ENCODE measurements around the gene DPEP2NB. TPM values are rescaled to one million over a fixed set of nuclear protein-coding genes. Genes with fewer than 3 reads are reported as not detected.
"Not testable (repeated sequence)": the region's sequence is repeated elsewhere in the genome, so short reads cannot be mapped to it uniquely, and the experiment has no call there.

Gene DPEP2NB
- total and polyA plus RNA-seq, 2 donors (not counting 1 experiment from before 2014, with no cell fraction given): not detected

GRCh38 chr16:68003031-68003430 lies 12.7 kb downstream of the DPEP2NB start:
- H3K27ac ChIP-seq (ENCODE audit: insufficient read depth, low read length): no peak overlapping the region
- no peaks in the 10 kb centered on the region for H3K9me3 ChIP-seq (ENCODE audit: control insufficient read depth, insufficient read depth, low read depth, low read length)
- H3K79me2 ChIP-seq (ENCODE audit: control insufficient read depth, insufficient read depth, low read length): no peaks in the 10 kb centered on the region
- no peak overlapping the region for H3K9ac ChIP-seq (ENCODE audit: insufficient read depth, low read length)
- no peaks in the 10 kb centered on the region for H3K27me3 ChIP-seq (ENCODE audit: control insufficient read depth, insufficient read depth, low read length)
- TF ChIP-seq CTCF (conservative IDR thresholded peaks at IDR 0.05 in 1 of 2, IDR thresholded peaks at IDR 0.05 in 1 of 2; ENCODE audit: low read depth in 1 of 2, low read length in 2 of 2) (no peak), EZH2 (IDR thresholded peaks at IDR 0.05; ENCODE audit: low read length, missing control alignments) (no peak)
- H3K4me2 ChIP-seq (ENCODE audit: extremely low read depth, insufficient read depth, low read length): no peak overlapping the region
- H3K4me1 ChIP-seq (ENCODE audit: control insufficient read depth, extremely low read depth, insufficient read depth, low read length): no peaks in the 10 kb centered on the region
- no peaks in the 10 kb centered on the region for H4K20me1 ChIP-seq (ENCODE audit: control insufficient read depth, extremely low read depth, insufficient read depth, low read length)
- no peak overlapping the region for H2AFZ ChIP-seq (ENCODE audit: low read length)
- no peak overlapping the region for H3K4me3 ChIP-seq (replicated peaks in 1 of 4; ENCODE audit: control extremely low read depth in 1 of 4, insufficient read depth in 1 of 4, low read depth in 3 of 4, low read length in 4 of 4)
- no peaks in the 10 kb centered on the region for H3K36me3 ChIP-seq (ENCODE audit: control insufficient read depth, insufficient read depth, low read length)
- no peak for DNase-seq (ENCODE audit: low read depth in 2 of 2)

GRCh38 chr16:68000450-68000849 lies 15.3 kb downstream of the DPEP2NB start:
- no peak overlapping the region for H2AFZ ChIP-seq (ENCODE audit: low read length)
- H3K27ac ChIP-seq (ENCODE audit: insufficient read depth, low read length): no peak overlapping the region
- H3K4me1 ChIP-seq (ENCODE audit: control insufficient read depth, extremely low read depth, insufficient read depth, low read length): no peaks in the 10 kb centered on the region
- TF ChIP-seq EZH2 (IDR thresholded peaks at IDR 0.05; ENCODE audit: low read length, missing control alignments) (no peak), CTCF (conservative IDR thresholded peaks at IDR 0.05 in 1 of 2, IDR thresholded peaks at IDR 0.05 in 1 of 2; ENCODE audit: low read depth in 1 of 2, low read length in 2 of 2) (no peak)
- no peak overlapping the region for H3K4me2 ChIP-seq (ENCODE audit: extremely low read depth, insufficient read depth, low read length)
- no peaks in the 10 kb centered on the region for H3K79me2 ChIP-seq (ENCODE audit: control insufficient read depth, insufficient read depth, low read length)
- no peak overlapping the region for H3K4me3 ChIP-seq (replicated peaks in 1 of 4; ENCODE audit: control extremely low read depth in 1 of 4, insufficient read depth in 1 of 4, low read depth in 3 of 4, low read length in 4 of 4)
- no peak overlapping the region for H3K9ac ChIP-seq (ENCODE audit: insufficient read depth, low read length)
- DNase-seq (ENCODE audit: low read depth in 2 of 2): no peak
- no peaks in the 10 kb centered on the region for H3K9me3 ChIP-seq (ENCODE audit: control insufficient read depth, insufficient read depth, low read depth, low read length)
- no peaks in the 10 kb centered on the region for H3K36me3 ChIP-seq (ENCODE audit: control insufficient read depth, insufficient read depth, low read length)
- no peaks in the 10 kb centered on the region for H3K27me3 ChIP-seq (ENCODE audit: control insufficient read depth, insufficient read depth, low read length)
- H4K20me1 ChIP-seq (ENCODE audit: control insufficient read depth, extremely low read depth, insufficient read depth, low read length): no peaks in the 10 kb centered on the region

GRCh38 chr16:67999985-68000384 lies 15.7 kb downstream of the DPEP2NB start:
- TF ChIP-seq CTCF (conservative IDR thresholded peaks at IDR 0.05 in 1 of 2, IDR thresholded peaks at IDR 0.05 in 1 of 2; ENCODE audit: low read depth in 1 of 2, low read length in 2 of 2) (no peak), EZH2 (IDR thresholded peaks at IDR 0.05; ENCODE audit: low read length, missing control alignments) (no peak)
- H3K4me3 ChIP-seq (replicated peaks in 1 of 4; ENCODE audit: control extremely low read depth in 1 of 4, insufficient read depth in 1 of 4, low read depth in 3 of 4, low read length in 4 of 4): no peak overlapping the region
- no peaks in the 10 kb centered on the region for H4K20me1 ChIP-seq (ENCODE audit: control insufficient read depth, extremely low read depth, insufficient read depth, low read length)
- H3K36me3 ChIP-seq (ENCODE audit: control insufficient read depth, insufficient read depth, low read length): no peaks in the 10 kb centered on the region
- H3K27me3 ChIP-seq (ENCODE audit: control insufficient read depth, insufficient read depth, low read length): no peaks in the 10 kb centered on the region
- H3K9ac ChIP-seq (ENCODE audit: insufficient read depth, low read length): no peak overlapping the region
- H3K79me2 ChIP-seq (ENCODE audit: control insufficient read depth, insufficient read depth, low read length): no peaks in the 10 kb centered on the region
- no peak for DNase-seq (ENCODE audit: low read depth in 2 of 2)
- H3K4me2 ChIP-seq (ENCODE audit: extremely low read depth, insufficient read depth, low read length): no peak overlapping the region
- no peak overlapping the region for H3K27ac ChIP-seq (ENCODE audit: insufficient read depth, low read length)
- no peaks in the 10 kb centered on the region for H3K9me3 ChIP-seq (ENCODE audit: control insufficient read depth, insufficient read depth, low read depth, low read length)
- H2AFZ ChIP-seq (ENCODE audit: low read length): no peak overlapping the region
- H3K4me1 ChIP-seq (ENCODE audit: control insufficient read depth, extremely low read depth, insufficient read depth, low read length): no peaks in the 10 kb centered on the region

- H3K9me3 ChIP-seq (ENCODE audit: control insufficient read depth, insufficient read depth, low read depth, low read length); H3K4me3 ChIP-seq (replicated peaks in 1 of 4; ENCODE audit: control extremely low read depth in 1 of 4, insufficient read depth in 1 of 4, low read depth in 3 of 4, low read length in 4 of 4); H4K20me1 ChIP-seq (ENCODE audit: control insufficient read depth, extremely low read depth, insufficient read depth, low read length); H3K27ac ChIP-seq (ENCODE audit: insufficient read depth, low read length); H3K79me2 ChIP-seq (ENCODE audit: control insufficient read depth, insufficient read depth, low read length); H3K36me3 ChIP-seq (ENCODE audit: control insufficient read depth, insufficient read depth, low read length); H3K27me3 ChIP-seq (ENCODE audit: control insufficient read depth, insufficient read depth, low read length); DNase-seq (ENCODE audit: low read depth in 2 of 2); H2AFZ ChIP-seq (ENCODE audit: low read length); H3K9ac ChIP-seq (ENCODE audit: insufficient read depth, low read length); H3K4me2 ChIP-seq (ENCODE audit: extremely low read depth, insufficient read depth, low read length); H3K4me1 ChIP-seq (ENCODE audit: control insufficient read depth, extremely low read depth, insufficient read depth, low read length): not testable (repeated sequence)
Observed at GRCh38 chr16:67998779-67999688, 16.7 kb downstream of the DPEP2NB start, which contains the start of gene DPEP2. Gene DPEP2 (minus strand): TSS chr16:67999484. CDS start chr16:67993212, 6,272 bp downstream.
